Measurements from ENCODE around the gene TTC21A.

DNA sequence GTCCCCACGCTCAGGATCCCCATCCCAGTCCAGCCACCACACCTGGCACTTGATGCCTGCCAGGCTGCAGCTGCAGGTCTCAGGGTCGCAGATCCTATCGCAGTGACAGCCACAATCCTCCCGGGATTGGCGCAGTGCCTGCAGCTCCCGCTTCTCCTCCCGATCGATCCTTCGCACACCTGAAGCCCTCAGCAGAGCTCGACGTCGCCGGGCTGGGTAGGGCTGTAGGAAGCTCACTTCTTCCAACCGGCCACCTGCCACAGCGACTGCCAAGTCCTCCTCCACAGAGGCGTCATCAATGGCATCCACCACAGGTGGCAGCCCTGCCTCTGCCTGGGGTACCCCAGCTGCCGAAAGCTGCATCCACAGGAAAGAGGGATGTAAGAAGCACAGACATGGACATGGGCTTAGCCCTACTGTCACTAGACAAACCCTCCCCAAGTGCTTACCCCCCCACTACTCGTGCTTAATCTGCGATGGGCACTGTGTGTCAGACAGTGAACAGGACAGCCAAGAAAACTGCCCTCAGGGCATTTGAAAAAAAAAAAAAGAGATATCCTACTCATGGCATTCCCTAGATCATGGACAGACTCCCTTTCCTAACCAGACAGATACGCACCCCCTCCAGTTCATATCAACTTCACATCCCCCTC, 36.7 kb downstream of the TTC21A start:
- no peak for TF ChIP-seq CTCF (conservative IDR thresholded peaks at IDR 0.05 in 1 of 2, IDR thresholded peaks at IDR 0.05 in 1 of 2; ENCODE audit: low read depth in 1 of 2, low read length in 2 of 2)
- no peak for TF ChIP-seq EZH2 (IDR thresholded peaks at IDR 0.05; ENCODE audit: low read length, missing control alignments)

Data from fibroblast of lung (primary cell).